Measurements from ENCODE around the gene RAD51B. TPM values are rescaled to one million over a fixed set of nuclear protein-coding genes. Genes with fewer than 3 reads are reported as not detected.

RAD51B gene
- total RNA-seq, 1 experiment from 2014 or later = 16.7 TPM

DNA sequence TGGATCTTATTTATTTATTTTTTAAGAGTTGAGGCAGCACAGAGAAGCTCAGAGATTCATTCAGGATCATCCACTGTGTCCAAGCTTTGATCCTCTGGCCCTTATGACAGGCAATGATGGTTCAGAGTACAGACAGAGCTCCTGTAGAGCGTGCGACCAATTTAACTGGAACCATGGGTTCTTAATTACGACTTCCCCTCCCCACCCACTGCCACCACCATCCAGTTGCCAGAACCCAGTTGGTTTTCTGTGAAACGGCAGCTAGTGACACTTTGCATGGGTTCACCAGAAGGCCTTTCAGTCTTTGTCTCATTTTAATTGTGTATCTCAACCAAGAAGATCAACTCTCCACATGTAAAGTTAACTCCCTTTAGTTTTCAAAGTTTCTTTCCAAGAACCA is 495.1 kb downstream of the RAD51B start:
- Histone ChIP-seq H3K9ac (ENCODE audit: extremely low read depth, insufficient read length, low read length) (no peak overlapping the region), H2BK20ac (ENCODE audit: low read depth, low read length, poor library complexity, severe bottlenecking) (no peak overlapping the region), H2BK15ac (ENCODE audit: low read depth, low read length) (no peak overlapping the region), H4K8ac (replicated peaks; ENCODE audit: insufficient read length, low read depth, low read length) (no peak overlapping the region), H3K56ac (ENCODE audit: insufficient read length, low read depth, low read length) (no peak overlapping the region), H3K23ac (ENCODE audit: insufficient read length, low read depth, low read length) (no peak overlapping the region), H4K91ac (ENCODE audit: insufficient read length, low read depth, low read length) (no peak overlapping the region), H4K20me1 (ENCODE audit: control insufficient read depth, insufficient read depth, insufficient read length) (no peaks in the 10 kb centered on the region), H2AFZ (ENCODE audit: low read length) (no peak overlapping the region), H3K18ac (ENCODE audit: insufficient read length, low read depth, low read length) (no peak overlapping the region), H2AK5ac (ENCODE audit: insufficient read length, low read length) (no peak overlapping the region), H3K27ac (ENCODE audit: insufficient read length, low read depth, low read length) (no peak overlapping the region), H2BK5ac (ENCODE audit: insufficient read length, low read length) (no peak overlapping the region), H3K79me1 (ENCODE audit: insufficient read depth, low read depth, low read length, poor library complexity, severe bottlenecking) (no peaks in the 10 kb centered on the region), H3K14ac (ENCODE audit: insufficient read depth, low read length) (no peak overlapping the region), H3K23me2 (ENCODE audit: insufficient read length, low read depth, low read length, poor library complexity, severe bottlenecking) (no peaks in the 10 kb centered on the region), H3T11ph (ENCODE audit: low read length) (no peak overlapping the region), H3K9me3 (ENCODE audit: control insufficient read depth, low read depth, low read length) (no peaks in the 10 kb centered on the region), H3K27me3 (ENCODE audit: insufficient read depth, low read length) (no peaks in the 10 kb centered on the region; the same call in 1 of the 2 replicates), H4K5ac (ENCODE audit: insufficient read length, low read depth, low read length) (no peak overlapping the region), H3K4me2 (ENCODE audit: insufficient read depth, insufficient read length, low read length) (no peak overlapping the region), H2BK120ac (ENCODE audit: low read depth, low read length, poor library complexity, severe bottlenecking) (no peak overlapping the region), H3K4me1 (ENCODE audit: insufficient read depth, low read length) (peaks cover 4% of the 10 kb centered on the region; the same call in 1 of the 2 replicates), H2BK12ac (ENCODE audit: insufficient read length, low read depth, low read length) (no peak overlapping the region), H3K4ac (ENCODE audit: low read depth, low read length) (no peak overlapping the region), H3K79me2 (ENCODE audit: insufficient read depth, low read length) (no peaks in the 10 kb centered on the region)
- Mint-ChIP-seq H3K36me3 (ENCODE audit: insufficient read depth in 1 of 3, low read depth in 3 of 3) (0 out of 7 replicates have a peak, but pooled peaks cover 0 to 3% (median 0%) of the 10 kb centered on the region in 3 experiments), H3K27me3 (ENCODE audit: low read depth) (no peaks in the 10 kb centered on the region), H3K4me3 (no peak overlapping the region), H3K27ac (no peak overlapping the region), H3K4me1 (peaks cover 28 to 36% of the 10 kb centered on the region in 2 experiments), H3K9me3 (no peaks in the 10 kb centered on the region)
- no peak for DNase-seq
- no CpG with 5 or more reads among the region's 4 CpGs for WGBS (ENCODE audit: extremely low coverage, insufficient read length, low lambda C conversion rate)
- TF ChIP-seq, protein P1, sequence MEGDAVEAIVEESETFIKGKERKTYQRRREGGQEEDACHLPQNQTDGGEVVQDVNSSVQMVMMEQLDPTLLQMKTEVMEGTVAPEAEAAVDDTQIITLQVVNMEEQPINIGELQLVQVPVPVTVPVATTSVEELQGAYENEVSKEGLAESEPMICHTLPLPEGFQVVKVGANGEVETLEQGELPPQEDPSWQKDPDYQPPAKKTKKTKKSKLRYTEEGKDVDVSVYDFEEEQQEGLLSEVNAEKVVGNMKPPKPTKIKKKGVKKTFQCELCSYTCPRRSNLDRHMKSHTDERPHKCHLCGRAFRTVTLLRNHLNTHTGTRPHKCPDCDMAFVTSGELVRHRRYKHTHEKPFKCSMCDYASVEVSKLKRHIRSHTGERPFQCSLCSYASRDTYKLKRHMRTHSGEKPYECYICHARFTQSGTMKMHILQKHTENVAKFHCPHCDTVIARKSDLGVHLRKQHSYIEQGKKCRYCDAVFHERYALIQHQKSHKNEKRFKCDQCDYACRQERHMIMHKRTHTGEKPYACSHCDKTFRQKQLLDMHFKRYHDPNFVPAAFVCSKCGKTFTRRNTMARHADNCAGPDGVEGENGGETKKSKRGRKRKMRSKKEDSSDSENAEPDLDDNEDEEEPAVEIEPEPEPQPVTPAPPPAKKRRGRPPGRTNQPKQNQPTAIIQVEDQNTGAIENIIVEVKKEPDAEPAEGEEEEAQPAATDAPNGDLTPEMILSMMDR (conservative IDR thresholded peaks at IDR 0.05) = no peak
